Thoracic aorta (tissue), 2 donors: ENCODE data around the gene ASB10. TPM values are rescaled to one million over a fixed set of nuclear protein-coding genes. Genes with fewer than 3 reads are reported as not detected.

ENCODE experiments used
- ATAC-seq: fragments of 150-250 bp; one replicate; pipeline ENCODE4 v1.8.0; 2017; ENCODE audit warnings: low read depth; ENCODE audit not compliant: insufficient number of reproducible peaks, low FRiP score
- DNase-seq: peaks from one replicate; pipeline ENCODE4 v3.0.0-alpha.2; 2020; ENCODE audit warnings: low spot score
- H3K27ac ChIP-seq, 2 donors: fragments of 200-600 bp; sonication (generic); 1 replicate in 1 of 2; 2 replicates in 1 of 2; pipeline ENCODE4 v1.5.1; 2016; ENCODE audit warnings: mild to moderate bottlenecking in 2 of 2, moderate library complexity in 2 of 2
- H3K27me3 ChIP-seq: fragments of 200-600 bp; sonication (generic); replicated peaks from 2 replicates; pipeline ENCODE4 v1.6.0; 2016; ENCODE audit warnings: mild to moderate bottlenecking; ENCODE audit not compliant: insufficient read depth
- H3K36me3 ChIP-seq: fragments of 200-600 bp; sonication (generic); one replicate; pipeline ENCODE4 v1.5.1; 2016
- H3K4me1 ChIP-seq, 2 donors: fragments of 200-600 bp; sonication (generic); 1 replicate in 1 of 2; 2 replicates in 1 of 2; pipeline versions ENCODE4 v1.5.1 to v1.6.0; 2016; ENCODE audit warnings: low read depth in 2 of 2, mild to moderate bottlenecking in 1 of 2; ENCODE audit not compliant: control insufficient read depth in 1 of 2
- H3K4me3 ChIP-seq: fragments of 200-600 bp; sonication (generic); 2 replicates; pipeline ENCODE4 v1.5.1; 2016; ENCODE audit warnings: mild to moderate bottlenecking
- H3K9me3 ChIP-seq: fragments of 200-600 bp; sonication (generic); 2 replicates; pipeline ENCODE4 v1.5.1; 2016
- total RNA-seq, 2 donors: library from RNA; depleted of rRNA; stranded (reverse); fragments of >200 nt; gene quantifications; one replicate each; pipeline versions ENCODE4 v1.1.0 to v1.2.3, GENCODE V29; 2016
- TF ChIP-seq, protein P1 (sequence below): fragments of 200-600 bp; sonication (generic); IDR thresholded peaks from one replicate; pipeline ENCODE4 v1.5.1; 2019; ENCODE audit warnings: antibody characterized with exemption

ASB10 gene
- total RNA-seq, 2 donors from 2014 or later = not detected

GRCh38 chr7:151198945-151199848 lies 12.1 kb upstream of the ASB10 start:
- ATAC-seq = no peak
- H3K4me1 ChIP-seq = no peaks in the 10 kb centered on the region
- H3K4me3 ChIP-seq = no peak overlapping the region

GRCh38 chr7:151197932-151198331 lies 10.9 kb upstream of the ASB10 start:
- no peak for DNase-seq
- no peak for ATAC-seq
- H3K27me3 ChIP-seq = no peaks in the 10 kb centered on the region
- no peaks in the 10 kb centered on the region for H3K9me3 ChIP-seq
- H3K36me3 ChIP-seq = no peaks in the 10 kb centered on the region
- no peaks in the 10 kb centered on the region for H3K4me1 ChIP-seq
- H3K4me3 ChIP-seq = no peak overlapping the region
- H3K27ac ChIP-seq = no peak overlapping the region
- TF ChIP-seq, protein P1, sequence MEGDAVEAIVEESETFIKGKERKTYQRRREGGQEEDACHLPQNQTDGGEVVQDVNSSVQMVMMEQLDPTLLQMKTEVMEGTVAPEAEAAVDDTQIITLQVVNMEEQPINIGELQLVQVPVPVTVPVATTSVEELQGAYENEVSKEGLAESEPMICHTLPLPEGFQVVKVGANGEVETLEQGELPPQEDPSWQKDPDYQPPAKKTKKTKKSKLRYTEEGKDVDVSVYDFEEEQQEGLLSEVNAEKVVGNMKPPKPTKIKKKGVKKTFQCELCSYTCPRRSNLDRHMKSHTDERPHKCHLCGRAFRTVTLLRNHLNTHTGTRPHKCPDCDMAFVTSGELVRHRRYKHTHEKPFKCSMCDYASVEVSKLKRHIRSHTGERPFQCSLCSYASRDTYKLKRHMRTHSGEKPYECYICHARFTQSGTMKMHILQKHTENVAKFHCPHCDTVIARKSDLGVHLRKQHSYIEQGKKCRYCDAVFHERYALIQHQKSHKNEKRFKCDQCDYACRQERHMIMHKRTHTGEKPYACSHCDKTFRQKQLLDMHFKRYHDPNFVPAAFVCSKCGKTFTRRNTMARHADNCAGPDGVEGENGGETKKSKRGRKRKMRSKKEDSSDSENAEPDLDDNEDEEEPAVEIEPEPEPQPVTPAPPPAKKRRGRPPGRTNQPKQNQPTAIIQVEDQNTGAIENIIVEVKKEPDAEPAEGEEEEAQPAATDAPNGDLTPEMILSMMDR = no peak

More at GRCh38 chr7:151198945-151199848, 12.1 kb upstream of the ASB10 start:
- TF ChIP-seq, protein P1 = no peak
- Histone ChIP-seq H3K27me3 (no peaks in the 10 kb centered on the region), H3K9me3 (no peaks in the 10 kb centered on the region), H3K27ac (no peak overlapping the region), H3K36me3 (no peaks in the 10 kb centered on the region)
- no peak for DNase-seq

- no peaks in the 10 kb centered on the region for H3K36me3 ChIP-seq
- H3K27me3 ChIP-seq = no peaks in the 10 kb centered on the region
- no peak for DNase-seq
- no peak overlapping the region for H3K27ac ChIP-seq
- no peaks in the 10 kb centered on the region for H3K9me3 ChIP-seq
- H3K4me1 ChIP-seq = no peaks in the 10 kb centered on the region
- no peak overlapping the region for H3K4me3 ChIP-seq
- no peak for ATAC-seq
- TF ChIP-seq, protein P1 = no peak
Observed at GRCh38 chr7:151195616-151196450, 8.8 kb upstream of the ASB10 start.

DNA sequence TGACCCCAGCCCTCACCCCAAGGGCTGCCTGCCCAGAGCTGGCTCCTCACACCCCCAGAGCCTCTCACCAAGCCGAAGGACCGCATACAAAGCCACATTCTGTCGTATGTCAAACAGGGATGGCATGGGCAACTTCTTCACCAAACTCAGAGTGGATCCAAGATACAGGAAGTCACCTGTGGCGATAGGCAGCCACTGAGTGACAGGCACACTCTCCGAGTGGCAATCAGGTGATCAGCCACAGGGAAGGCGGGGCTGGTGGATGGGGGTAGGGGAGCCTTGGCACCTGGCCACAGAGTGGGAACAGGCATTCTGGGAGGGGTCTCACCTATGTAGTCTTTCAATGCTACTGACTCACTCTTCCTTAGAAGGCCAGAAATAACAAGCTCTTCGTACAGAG lies 7.1 kb upstream of the ASB10 start:
- TF ChIP-seq, protein P1 = no peak
- no peaks in the 10 kb centered on the region for H3K4me1 ChIP-seq

More for the DNA sequence above, 7.1 kb upstream of the ASB10 start:
- no peaks in the 10 kb centered on the region for H3K27me3 ChIP-seq
- no peaks in the 10 kb centered on the region for H3K36me3 ChIP-seq
- no peak overlapping the region for H3K4me3 ChIP-seq
- no peak overlapping the region for H3K27ac ChIP-seq
- no peaks in the 10 kb centered on the region for H3K9me3 ChIP-seq
- ATAC-seq (no peak), DNase-seq (no peak)
